Glomerular endothelial cell (primary cell): ENCODE data around the gene HSD11B2. TPM values are rescaled to one million over a fixed set of nuclear protein-coding genes. Genes with fewer than 3 reads are reported as not detected.

Experiments used
- DNase-seq: peaks from one replicate; pipeline ENCODE4 v3.0.0-alpha.2; 2011; ENCODE audit warnings: low read depth, low spot score; ENCODE audit errors: extremely low read depth
- total RNA-seq: library from RNA; depleted of rRNA; stranded (reverse); fragments of >200 nt; gene quantifications from 2 replicates; pipeline ENCODE4 v1.2.3, GENCODE V29; 2015

HSD11B2 gene
- total RNA-seq, 1 donor from 2014 or later, result not detected

DNA sequence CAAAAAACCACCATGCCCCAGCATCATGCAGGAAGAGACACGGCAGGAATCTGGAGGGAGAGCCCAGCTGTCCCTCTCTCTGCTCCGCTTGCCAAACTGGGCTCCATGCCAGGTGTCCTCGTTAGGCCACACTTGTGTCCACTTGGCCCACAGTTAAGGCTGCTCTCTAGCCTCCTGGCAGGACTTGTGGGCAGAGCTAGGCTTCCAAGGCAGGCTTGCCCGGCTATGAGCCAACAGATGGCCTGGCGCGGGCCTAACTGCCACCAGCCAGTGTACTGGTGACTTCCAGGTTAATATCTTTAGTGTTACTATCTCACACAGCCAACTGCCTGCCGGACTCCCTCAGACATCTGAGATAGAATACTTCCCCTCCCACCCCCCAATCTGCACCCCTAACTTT lies 39.4 kb downstream of the HSD11B2 start:
- DNase-seq, result no peak

DNA sequence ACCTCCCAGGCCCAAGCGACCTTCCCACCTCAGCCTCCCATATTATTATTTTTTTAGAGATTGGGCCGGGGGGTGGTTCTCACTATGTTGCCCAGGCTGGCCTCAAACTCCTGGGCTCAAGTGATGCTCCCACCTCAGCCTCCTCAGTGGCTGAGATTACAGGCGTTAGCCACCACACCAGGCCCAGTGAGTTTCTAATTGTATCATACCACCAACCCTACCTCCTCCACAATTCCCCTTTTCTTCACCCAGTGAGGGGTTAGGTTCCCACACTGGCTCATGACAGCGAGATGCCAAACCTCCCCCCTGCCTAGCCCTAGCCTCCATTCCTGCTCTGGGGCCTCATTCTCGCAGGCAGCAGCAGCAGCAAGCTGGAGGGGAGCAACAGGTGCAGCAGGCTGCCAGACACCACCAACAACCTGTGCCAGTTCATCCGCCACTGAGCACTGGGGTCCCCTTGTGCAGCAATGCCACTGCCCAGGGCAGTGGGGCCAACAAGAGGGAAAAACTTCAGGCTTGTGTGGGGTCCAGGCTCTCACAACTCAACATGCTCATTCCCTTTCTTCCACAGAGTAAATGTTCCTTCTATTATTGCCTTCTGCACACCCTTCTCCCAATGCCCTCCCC lies 41.0 kb downstream of the HSD11B2 start:
- DNase-seq, result no peak

DNA sequence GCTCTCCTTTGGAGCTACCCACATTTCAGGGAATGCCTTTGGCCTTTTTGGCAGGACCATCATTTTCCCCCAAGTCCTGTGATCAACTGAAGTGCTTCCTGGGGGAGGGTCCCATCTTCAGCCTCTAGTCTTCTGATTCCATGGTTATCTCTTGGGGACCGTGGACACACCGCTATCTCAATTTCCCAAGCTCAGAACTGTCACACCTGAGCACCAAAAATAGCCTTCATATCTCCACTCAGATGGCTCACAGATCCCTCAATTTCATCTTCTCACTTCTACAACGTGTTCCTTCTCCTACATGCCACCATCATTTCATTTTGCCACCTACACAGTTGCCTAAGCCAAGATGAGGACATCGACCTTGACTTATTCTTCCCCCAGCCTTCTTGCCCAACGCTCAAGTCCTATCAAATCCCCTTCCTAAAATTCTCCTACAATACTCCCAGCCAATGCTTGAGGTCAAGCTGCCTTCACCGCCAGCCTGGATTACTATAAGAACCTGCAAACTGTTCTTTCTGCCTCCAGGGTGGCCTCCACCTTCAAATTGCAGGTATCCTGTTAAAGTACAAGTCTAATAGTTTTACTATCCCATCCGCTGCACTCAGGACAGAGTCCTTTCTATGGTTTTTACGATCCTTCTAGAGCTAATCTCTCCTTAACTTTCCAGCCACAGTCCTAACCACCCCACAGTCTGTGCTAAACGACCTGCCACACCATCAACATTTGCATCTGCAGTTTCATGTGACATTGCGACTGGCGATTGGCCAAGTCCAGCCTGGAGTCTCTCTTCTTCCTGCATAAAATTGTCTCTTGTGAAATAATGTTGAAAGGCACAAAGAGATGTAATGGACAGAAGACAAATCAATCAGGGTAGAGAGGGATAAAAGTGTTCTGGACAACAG lies 43.9 kb downstream of the HSD11B2 start:
- DNase-seq, result no peak

GRCh38 chr16:67477960-67478554 lies 47.1 kb downstream of the HSD11B2 start:
- no peak for DNase-seq

DNA sequence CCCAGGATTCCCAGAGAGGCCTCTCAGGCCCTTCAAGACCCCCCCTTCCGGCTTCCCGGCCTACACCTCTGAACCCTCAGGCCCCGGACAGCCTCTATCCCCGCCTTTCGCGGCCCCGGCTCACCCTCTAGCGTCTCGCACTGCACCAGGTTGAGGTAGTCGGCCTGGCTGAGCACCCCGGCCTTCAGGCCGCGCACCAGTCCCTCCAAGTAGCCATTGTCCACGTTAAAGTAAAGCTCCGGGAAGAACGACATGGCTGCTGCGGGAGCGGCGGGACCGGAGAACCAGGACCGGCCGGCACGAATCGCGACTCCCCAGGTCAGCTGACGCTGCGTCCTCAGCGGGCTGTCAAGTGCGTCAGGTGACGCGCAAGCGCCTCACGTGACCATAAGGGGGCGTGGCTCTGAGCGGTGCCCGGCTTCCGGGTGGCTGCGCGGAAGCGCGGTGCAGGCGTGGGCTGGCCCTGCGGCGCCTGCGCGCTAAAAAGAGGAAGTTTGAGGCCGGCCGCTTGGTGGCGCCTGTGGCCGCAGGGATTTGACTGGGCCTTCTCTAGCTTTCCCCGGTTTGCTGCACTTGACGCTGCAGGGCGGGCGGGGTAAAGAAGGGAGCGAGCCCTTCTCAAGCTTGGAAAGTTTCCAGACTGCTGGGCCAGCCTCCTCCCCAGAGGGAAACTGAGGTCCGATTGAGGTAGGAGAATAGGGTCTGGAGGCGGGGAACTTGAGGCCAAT lies 50.1 kb downstream of the HSD11B2 start, which contains the start of gene ATP6V0D1:
TSS of gene ATP6V0D1 (minus strand) at position 325 of the 728 bp plus-strand sequence. CDS start at position 254, 71 bp downstream.
- peak; percentile 76 for DNase-seq

GRCh38 chr16:67481561-67482232 lies 50.8 kb downstream of the HSD11B2 start:
- no peak for DNase-seq

DNA sequence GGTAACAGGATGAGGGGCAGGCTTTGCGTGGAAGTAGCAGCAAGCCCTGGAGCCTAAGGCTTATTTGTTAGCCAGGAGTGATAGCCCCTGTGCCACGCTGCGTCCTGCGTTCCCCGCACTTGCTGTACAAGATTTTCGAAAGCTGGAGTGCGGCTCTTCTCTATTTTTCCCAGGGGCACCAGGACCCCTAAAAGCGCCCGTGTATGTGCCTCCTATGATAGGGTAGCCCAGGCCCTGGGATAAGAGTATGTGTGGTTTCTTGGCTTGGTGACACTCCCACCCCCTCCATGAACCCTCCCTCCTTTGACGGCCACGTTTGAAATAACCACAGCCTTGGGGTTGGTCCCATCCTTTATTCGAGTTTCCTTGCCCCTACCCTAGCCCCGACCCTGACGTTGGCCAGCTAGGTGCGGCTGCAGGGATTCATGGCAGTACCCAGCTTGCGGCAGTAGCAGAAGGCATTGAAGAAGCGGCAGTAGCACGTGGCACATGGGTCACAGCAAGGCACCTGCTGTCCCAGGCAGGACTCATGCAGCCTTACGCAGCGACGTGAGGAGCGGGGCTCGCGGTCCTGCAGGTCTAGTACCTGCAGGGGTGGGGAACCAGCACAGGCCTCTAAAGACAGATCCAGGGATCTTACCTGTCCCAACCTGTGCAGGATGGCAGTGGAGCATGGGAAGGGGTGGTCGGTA lies 51.5 kb downstream of the HSD11B2 start:
- no peak for DNase-seq

GRCh38 chr16:67483150-67483549 lies 52.2 kb downstream of the HSD11B2 start, which contains the start of gene AGRP:
Gene AGRP, minus strand, starts transcription at chr16:67483547. Its CDS starts 149 bp downstream, at chr16:67483398.
- DNase-seq, result no peak

DNA sequence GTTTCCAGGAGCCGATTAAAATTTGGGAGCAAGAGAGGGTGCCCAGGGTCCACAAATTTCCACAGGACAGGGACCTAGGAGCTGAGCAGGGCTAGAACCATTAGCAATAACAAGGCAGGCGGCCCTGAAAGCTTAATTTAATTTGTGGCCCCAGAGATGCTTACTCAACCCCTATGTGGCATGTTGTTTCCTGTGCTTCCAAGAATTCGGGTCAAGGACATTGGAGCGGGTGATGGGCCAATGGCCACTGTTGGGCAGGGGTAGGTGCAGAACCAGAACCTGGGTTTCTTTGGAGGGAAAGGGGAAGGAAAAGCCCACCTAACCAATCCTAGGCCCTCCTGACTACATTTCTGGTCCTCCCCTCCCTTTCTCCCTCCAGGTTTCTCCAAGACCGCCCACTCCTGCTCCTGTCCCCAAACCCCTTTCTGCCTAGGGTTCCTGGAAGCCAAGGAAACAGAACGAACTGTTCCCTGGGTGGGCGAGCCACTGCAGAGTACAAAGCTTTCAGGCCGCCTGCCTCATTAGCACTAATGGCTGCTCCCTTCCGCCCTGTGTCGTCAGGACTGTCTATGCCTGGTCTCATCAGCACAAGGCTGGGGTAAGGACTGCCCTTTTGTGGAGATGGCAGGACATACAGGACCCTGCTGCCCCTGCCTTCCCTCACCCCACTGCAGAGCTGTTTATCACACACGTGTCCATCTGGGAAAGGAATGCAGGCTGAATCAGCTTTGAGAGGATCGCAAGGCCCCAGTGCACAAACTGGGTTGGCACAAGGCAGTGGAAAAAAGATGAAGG lies 53.0 kb downstream of the HSD11B2 start:
- no peak for DNase-seq

GRCh38 chr16:67486805-67487204 lies 55.9 kb downstream of the HSD11B2 start:
- no peak for DNase-seq

Other genes starting within 250 kb of the HSD11B2 start
- gene MATCAP1, start 247.2 kb upstream of the HSD11B2 start, total RNA-seq, result 20.1 and 25.3 TPM in 2 replicates
- 12.0 and 27.4 TPM in 2 replicates for gene EXOC3L1, start 241.0 kb upstream of the HSD11B2 start, total RNA-seq
- 78.3 and 122 TPM in 2 replicates for gene E2F4, start 239.0 kb upstream of the HSD11B2 start, total RNA-seq
- 0.53 and 2.0 TPM in 2 replicates for gene ELMO3, start 232.0 kb upstream of the HSD11B2 start, total RNA-seq
- 29.0 and 36.8 TPM in 2 replicates for gene TMEM208, start 204.0 kb upstream of the HSD11B2 start, total RNA-seq
- 47.3 and 47.5 TPM in 2 replicates for gene FHOD1, start 183.6 kb upstream of the HSD11B2 start, total RNA-seq
- 0.82 and 2.3 TPM in 2 replicates for gene SLC9A5, start 182.1 kb upstream of the HSD11B2 start, total RNA-seq
- gene PLEKHG4, start 151.6 kb upstream of the HSD11B2 start, total RNA-seq, result 15.4 and 22.4 TPM in 2 replicates
- gene KCTD19, start 104.4 kb upstream of the HSD11B2 start, total RNA-seq, result 0.23 TPM in 1 of 2 replicates, not detected in the other
- 1.2 and 1.4 TPM in 2 replicates for gene LRRC36, start 104.3 kb upstream of the HSD11B2 start, total RNA-seq
- 3.2 TPM in 1 of 2 replicates, not detected in the other for gene TPPP3, start 37.6 kb upstream of the HSD11B2 start, total RNA-seq
- gene ZDHHC1, start 14.6 kb upstream of the HSD11B2 start, total RNA-seq, result 18.3 and 23.7 TPM in 2 replicates
- 158 and 218 TPM in 2 replicates for gene ATP6V0D1, start 50.0 kb downstream of the HSD11B2 start, total RNA-seq
- gene AGRP, start 52.4 kb downstream of the HSD11B2 start, total RNA-seq, result not detected in 2 replicates
- 132 and 181 TPM in 2 replicates for gene RIPOR1, start 97.7 kb downstream of the HSD11B2 start, total RNA-seq
- gene CTCF, start 131.4 kb downstream of the HSD11B2 start, total RNA-seq, result 27.7 and 34.2 TPM in 2 replicates
- gene CARMIL2, start 214.0 kb downstream of the HSD11B2 start, total RNA-seq, result 0.63 and 3.3 TPM in 2 replicates
- gene ACD, start 229.1 kb downstream of the HSD11B2 start, total RNA-seq, result 23.3 and 24.1 TPM in 2 replicates
- 0.82 and 1.9 TPM in 2 replicates for gene PARD6A, start 229.8 kb downstream of the HSD11B2 start, total RNA-seq
- gene ENKD1, start 235.6 kb downstream of the HSD11B2 start, total RNA-seq, result 20.5 and 25.9 TPM in 2 replicates
- 3.9 and 4.9 TPM in 2 replicates for gene C16orf86, start 235.7 kb downstream of the HSD11B2 start, total RNA-seq